SK-N-MC (cell line): ENCODE data around the gene OXCT1.

ENCODE experiments used
- EZH2 ChIP-seq: fragments of 200-600 bp; sonication (generic); IDR thresholded peaks from one replicate; pipeline ENCODE4 v1.6.1; 2017; ENCODE audit warnings: antibody characterized with exemption
- POLR2AphosphoS5 ChIP-seq: IDR thresholded peaks from 2 replicates; pipeline ENCODE4 v1.6.1; 2012; ENCODE audit warnings: mild to moderate bottlenecking, low read depth, low read length, borderline replicate concordance

DNA sequence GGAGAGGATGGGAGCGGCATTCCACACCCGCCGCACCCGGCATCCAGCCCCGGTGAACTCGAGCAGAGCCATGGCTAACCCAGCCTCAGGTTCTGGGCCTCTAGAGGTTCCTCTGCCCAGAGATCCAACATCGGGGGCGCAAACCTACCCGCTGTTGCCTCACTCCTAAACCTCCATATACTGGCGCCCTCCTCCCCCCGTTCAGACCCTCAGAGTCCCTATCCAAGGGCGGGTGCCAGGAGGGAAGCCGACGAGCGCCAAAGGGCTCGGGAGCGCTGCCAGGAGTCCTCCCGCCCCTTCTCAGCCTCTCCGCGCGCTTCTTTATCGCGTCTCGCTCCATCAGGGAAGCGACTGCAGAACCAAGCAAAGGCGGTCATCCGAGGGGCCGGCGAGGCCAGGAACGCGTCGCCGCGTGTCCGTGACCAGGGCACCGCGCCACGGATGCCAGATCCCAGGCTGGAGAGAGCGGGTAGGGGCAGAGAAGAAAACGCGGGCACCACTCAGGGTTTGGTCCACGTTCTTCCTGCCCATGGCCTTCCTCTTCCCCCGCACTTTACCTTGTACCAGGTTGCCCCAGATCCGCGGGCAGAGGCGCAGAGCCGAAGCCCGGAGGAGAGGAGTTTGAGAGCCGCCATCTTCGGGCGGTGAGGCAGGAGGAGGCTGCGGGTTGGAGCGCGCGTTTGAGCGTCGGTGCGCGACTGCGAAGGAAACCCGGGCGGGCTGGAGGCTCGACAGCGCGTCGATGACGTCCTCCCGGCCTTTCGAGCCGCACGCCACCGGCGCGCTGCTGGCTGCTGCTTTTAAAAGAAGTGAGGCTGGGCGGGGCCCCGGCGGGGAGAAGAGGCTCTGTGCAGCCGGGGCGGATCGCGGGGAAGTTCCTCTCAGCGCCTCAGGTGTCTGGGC is at the start of gene OXCT1:
- TF ChIP-seq POLR2AphosphoS5 = peak; percentile 93
- TF ChIP-seq EZH2 = no peak
